Stimulated activated CD4-positive, alpha-beta T cell treated with anti-CD3 and anti-CD28 coated beads, Interleukin-12 subunit alpha, Interleukin-12 subunit beta, amount 100 ng/mL, for 48 hours (primary cell): Measurements from ENCODE around the gene SH3D19.
"Not testable (repeated sequence)": the region's sequence is repeated elsewhere in the genome, so short reads cannot be mapped to it uniquely, and the experiment has no call there.

Source experiments
- DNase-seq, 3 donors: peaks; one replicate each; pipeline ENCODE4 v3.0.0-alpha.2; 2020; ENCODE audit warnings: low read depth in 2 of 3, low spot score in 1 of 3

The SH3D19 gene

DNA sequence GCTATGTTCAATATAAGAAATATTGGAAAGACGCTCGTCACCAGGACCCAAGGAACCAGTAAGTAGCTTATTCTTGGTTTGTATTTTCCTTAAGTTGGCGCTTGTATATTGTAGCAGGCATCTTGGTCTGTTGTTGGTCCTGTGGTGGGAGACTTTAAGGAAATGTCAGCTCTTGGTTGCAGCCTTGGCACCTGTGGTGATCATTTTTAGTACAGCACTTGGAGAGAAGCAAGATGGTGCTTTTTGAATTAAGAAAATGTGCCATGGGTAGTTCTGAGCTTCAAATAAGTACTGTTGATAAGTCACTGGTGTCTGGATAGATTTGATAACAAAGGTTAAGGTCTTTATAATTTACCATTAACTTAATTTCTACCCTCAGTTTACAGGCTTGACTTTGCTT is 224.9 kb downstream of the SH3D19 start:
- no peak for DNase-seq

DNA sequence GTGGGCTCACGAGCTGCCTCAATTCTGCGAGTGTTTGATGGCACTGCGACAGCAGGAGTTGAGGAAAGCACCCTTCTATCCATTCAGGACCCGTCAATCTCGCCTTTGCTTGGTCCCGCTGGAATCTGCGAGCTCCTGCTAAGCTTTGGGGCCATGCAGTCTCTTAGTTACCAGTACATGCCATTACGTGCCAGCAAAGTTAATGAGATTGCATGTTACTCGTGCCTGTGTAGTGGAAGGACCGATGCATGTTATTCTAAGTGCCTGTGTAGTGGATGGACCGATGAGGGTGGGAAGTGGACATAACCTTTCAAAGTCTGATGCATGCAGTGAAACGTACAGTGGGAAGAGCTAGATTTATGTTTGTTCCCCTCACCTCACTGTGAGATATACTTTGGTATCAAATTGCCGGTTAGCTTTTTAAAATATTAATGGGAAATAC is 225.4 kb downstream of the SH3D19 start:
- DNase-seq, result no peak

DNA sequence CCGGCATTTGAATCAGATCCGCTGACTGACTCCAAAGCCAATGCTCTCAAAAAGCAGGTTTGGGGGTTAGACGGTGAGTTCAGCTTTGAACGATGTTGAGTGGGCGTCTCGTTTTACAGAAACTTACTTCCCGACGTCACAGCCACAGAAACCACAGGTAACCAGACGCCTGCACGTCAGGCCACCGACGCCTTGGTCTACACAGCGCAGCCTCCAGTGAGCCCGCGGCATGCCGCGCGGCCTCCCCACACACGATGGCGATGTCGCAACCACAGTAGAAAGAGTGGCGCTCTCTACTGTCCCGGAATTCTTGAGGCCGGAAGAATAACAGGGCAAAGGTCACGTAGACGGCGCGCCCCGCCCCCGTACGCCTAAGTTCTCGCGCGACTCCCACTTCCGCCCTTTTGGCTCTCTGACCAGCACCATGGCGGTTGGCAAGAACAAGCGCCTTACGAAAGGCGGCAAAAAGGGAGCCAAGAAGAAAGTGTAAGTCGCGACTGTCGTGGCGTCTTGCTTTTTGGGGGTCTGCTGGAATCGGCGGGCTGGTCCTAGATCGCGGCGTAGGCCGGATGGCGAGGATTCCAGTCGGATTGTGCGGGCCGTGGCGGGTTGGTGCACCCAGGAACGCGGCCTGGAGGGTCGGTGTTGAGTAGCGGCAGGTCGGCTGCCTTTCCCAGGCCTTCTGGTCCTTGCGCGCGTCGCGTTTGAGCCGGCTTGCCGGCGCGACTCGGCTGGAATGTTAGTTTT is 226.0 kb downstream of the SH3D19 start, which contains the start of gene RPS3A:
Gene RPS3A, plus strand, starts transcription at position 400 of the 747 bp plus-strand sequence. Its CDS starts 25 bp downstream, at position 425.
- DNase-seq, result peak; percentile 93 to 99 (median 98)

DNA sequence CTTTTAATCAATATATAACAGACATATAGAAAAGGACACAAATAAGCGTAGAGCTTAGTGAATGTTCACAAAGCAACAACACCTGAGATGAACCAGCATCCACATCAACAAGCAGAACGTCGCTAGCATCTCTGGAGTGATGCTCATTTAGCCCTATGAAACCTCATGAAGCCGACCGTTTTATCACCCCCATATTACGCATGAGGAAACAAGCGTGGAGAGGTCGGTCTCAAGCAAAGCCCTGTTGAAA is 226.5 kb downstream of the SH3D19 start:
- no peak for DNase-seq

DNA sequence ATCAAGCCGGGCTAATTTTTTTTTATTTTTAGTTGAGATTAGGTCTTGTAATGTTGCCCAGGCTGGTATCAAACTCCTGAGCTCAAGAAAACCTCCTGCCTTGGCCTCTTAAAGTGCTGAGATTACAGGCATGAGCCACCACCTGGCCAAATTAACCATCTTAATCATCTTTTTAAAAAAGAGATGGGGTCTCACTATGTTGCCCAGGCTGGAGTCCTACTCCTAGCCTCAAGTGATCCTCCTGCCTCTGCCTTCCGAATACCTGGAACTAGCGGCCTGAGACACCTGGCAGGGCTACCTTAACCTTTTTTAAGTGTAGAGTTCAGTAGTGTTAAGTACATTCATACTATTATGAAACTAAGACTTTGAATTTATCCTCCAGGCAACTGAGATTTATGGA is 227.6 kb downstream of the SH3D19 start:
- no peak for DNase-seq

DNA sequence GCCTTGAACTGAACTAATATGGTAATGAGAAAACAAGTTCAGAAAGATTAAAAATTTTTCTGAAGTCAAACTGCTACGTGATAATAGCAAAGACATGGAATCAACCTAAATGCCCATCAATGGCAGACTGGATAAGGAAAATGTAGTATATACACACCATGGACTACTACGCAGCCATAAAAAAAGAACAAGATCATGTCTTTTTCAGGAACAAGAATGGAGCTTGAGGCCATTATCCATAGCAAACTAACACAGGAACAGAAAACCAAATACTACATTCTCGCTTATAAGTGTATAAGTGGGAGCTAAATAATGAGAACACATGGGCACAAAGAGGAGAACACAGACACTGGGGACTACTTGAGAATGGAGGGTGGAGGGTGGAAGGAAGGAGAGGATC is 230.3 kb downstream of the SH3D19 start:
- no peak for DNase-seq

DNA sequence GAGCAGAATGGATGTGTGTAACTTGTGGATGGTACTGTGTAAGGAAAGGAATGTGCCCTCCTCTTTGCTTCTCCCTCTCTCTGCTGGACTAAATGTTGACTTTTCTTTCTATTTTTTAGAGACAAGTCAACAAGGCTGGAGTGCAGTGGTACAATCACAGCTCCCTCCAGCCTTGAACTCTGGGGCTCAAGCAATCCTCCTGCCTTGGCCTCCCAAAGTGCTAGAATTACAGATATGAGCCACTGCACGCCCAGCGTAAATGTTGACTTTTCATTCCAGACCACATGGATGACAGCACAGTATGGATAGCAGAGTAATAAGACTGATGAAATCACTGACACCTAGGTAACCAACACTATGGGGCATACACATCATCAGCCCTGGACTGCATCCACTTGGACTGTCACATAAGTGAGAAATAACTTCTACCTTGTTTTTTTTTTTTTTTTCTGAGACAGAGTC is 231.1 kb downstream of the SH3D19 start:
- no peak for DNase-seq

DNA sequence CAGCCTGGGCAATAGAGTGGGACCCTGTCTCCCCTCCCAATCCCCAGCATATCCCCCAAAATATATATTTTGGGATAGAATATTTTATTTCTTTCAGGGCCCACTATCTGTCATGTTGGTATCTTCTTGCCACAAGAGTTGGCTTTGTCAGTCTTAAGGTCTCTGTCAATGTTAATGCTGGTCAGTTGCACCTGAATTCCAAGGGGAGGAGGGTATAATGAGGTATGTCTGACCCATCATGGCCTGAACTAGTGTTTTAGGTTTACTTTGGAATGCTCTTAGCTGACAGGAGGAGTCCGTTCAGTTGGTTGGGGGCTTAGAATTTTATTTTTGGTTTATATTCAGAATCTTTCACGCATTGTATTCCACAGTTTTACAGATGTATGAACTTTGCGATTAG is 232.2 kb downstream of the SH3D19 start:
- no peak for DNase-seq

DNA sequence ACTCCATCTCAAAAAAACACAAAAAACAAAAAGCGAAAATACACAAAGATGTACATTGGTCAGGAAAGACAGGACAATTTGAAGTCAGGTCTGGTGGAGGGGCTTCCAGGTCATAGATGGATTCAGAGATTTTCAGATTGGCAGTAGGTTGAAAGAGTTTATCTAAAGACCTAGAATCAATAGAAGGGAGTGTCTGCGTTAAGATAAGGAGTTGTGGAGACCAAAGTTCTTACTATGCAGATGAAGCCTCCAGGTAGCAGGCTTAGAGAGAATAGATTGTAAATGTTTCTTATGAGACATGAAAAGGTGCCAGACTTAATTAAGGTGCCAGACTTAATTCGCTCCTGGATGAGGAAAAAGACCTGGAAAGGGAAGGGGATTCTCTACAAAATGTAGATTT is 232.9 kb downstream of the SH3D19 start:
- DNase-seq, result no peak

DNA sequence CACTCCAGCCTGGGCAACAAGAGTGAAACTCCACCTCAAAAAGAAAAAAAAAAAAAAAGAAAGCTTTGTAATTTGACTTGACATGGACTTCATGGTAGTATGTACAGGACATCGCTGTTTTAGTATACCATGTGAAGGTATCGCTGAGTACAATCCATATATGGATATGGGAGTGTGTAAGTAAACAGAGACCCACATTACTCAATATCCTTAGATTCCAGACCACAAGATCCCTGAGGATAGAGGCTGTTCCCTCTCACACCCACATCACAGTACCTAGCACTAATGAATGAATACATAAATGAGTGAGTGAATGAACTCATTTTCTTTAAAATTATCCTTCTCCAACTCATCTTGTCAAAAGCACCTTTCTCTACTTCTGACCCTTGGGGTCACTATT is 234.4 kb downstream of the SH3D19 start:
- no peak for DNase-seq

DNA sequence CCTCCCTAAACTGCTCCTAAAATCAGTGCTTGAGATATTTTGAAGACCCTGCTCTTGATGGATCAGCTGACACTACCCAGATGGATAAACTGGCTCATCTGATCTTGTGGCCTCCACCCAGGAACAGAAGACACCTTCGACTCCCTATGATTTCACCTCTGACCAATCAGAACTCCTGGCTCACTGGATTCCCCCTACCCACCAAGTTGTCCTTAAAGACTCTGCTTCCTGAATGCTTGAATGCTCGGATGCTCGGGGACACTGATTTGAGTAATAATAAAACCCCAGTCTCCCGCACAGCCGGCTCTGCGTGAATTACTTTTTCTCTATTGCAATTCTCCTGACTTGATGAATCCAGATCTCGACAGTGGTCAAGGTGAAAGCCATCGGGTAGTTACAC is 237.9 kb downstream of the SH3D19 start:
- DNase-seq, result no peak

DNA sequence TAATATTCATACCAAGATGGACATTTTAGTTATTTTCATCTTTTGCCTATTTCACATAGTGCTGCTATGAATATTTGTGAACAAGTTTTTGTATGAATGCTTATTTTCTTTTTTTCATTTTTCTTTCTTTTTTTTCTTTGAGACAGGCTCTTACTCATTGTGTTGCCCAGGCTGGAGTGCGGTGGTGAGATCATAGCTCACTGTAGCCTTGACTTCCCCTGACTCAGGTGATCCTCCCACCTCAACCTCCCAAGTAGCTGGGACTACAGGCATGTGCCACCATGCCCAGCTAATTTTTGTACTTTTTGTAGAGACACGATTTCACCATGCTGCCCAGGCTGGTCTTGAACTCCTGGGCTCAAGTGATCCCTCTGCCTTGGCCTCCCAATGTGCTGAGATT is 247.4 kb downstream of the SH3D19 start:
- not testable (repeated sequence) for DNase-seq

DNA sequence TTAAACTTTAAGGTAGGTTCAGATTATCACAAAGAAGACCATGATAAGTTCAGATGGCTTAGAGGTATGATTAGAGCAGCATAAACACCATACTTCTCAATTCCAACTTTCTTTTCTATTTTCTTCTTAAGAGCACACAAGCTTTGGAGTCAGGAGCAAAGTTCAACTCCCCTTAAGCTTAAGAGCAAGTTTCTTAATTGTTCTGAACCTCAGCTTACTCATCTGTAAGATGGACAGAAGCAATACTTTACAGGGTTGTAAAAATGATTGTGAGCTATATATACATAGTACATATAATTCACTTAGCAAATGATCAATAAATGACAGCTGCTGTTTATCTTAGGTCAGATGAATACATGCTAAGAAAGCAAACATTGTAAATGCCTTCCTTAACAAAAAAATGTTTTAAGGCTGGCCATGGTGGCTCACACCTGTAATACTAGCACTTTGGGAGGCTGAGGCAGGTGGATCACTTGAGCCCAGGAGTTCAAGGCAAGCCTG is 250.9 kb downstream of the SH3D19 start:
- DNase-seq, result no peak
